NCI-H2029 (cell line): ENCODE measurements around the gene WNK3.
A peak's percentile ranks its signal among the peaks of the same experiment; 100 is the strongest.

Source experiments
- DNase-seq: peaks from one replicate; lab custom pipeline; 2025; lab: John Stamatoyannopoulos, UW

The WNK3 gene

GRCh38 chrX:54238588-54238987 lies 119.3 kb downstream of the WNK3 start:
- DNase-seq, result no peak

- DNase-seq, result no peak
Observed at GRCh38 chrX:54237014-54237413, 120.8 kb downstream of the WNK3 start.

DNA sequence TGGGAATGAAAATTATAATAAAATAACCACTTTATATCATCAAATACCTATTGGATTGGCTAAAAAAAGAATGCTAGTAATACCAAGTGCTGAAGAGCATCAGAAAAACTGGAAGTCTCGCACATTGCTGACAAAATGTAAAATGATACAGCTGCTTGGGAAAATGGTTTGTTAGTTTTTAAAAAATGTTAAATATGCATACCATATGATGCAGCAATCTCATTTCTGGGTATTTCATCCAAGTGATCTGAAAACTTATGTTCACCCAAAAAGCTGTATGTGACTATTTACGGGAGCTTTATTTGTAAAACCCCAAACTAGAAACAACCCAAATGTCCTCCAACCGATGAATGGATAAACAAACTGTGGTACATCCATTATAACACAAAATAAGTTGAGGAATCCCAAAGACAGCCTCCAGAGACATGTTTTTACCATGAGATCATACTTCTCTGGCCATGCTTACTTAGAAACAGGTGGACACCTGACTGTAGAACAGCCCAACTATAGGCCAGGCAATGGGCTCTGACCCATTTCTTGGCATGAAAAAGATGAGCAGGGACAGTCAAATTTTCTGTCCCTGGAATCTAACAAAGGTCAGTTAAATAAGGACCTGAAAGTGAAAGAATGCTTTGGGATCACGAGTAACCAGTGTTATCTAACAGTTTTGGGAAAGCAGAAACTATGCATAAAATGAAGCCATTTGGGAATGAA lies 127.3 kb downstream of the WNK3 start:
- no peak for DNase-seq

DNA sequence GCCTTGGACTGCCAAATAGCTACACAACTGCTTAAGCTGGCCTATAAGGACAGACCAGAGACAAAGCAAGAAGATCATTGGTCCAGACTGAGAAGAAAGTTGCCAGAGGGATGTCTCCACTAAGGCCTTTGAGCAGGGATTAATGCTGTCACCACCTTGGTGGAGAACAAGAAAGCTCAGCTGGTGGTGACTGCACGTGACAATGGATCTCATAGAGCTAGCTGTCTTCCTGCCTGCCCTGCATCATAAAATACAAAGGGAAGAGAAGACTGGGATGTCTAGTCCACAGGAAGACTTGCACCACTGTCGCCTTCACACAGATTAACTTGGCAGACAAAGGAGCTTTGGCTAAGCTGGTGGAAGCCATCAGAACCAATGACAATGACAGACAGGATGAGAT lies 134.3 kb downstream of the WNK3 start:
- no peak for DNase-seq

- no peak for DNase-seq
Observed at GRCh38 chrX:54213603-54214002, 144.2 kb downstream of the WNK3 start.

DNA sequence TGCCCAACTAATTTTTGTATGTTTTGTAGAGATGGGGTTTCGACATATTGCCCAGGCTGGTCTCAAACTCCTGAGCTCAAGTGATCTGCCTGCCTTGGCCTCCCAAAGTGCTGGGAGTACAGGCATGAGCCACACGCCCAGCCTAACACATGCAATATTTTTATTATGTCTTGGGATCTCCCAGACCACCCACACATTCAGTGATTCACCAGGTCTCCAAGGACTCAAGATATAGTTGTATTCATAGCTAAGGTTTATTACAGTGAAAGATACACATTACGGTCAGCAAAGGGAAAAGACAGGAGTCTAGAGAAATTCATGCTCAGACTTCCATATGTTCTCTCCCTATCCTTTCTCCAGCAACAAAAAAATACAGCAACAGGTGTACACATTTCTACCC lies 149.3 kb downstream of the WNK3 start:
- DNase-seq, result no peak

- DNase-seq, result no peak
Observed at GRCh38 chrX:54198262-54198661, 159.6 kb downstream of the WNK3 start.

- no peak for DNase-seq
Observed at GRCh38 chrX:54194982-54195588, 162.8 kb downstream of the WNK3 start.

DNA sequence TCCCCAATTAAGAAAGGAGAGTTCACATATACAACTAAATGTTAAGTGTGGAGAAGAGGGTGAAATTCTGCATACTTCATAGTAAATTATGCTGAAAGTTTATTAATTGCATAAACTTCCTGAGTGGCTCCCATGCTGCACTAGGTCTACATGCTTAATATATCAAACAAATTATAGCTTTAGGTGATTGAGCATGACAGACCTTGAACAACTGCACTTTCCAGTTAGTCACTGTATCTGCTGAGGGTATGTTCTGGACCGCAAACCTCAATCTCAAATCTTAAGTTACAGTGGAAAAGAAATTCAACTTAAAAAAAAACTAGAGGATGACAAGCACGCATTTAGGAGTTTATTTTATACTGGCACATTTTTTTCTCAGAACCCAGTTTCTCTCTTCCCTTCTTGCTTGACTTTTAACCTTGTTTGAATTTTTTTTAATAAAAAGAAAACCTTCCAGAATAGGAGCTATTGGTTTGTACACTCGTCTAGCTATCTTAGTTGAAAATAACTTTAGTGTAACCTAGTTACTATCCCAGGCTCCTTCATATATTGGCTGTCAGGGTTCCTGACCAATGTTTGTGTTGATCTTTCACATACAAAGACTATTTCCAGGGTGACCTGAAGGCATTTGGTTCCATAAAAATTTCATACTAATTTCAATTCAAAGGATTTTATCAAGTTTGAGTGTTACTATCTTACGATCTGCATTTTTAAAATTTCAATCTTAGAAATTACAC lies 164.6 kb downstream of the WNK3 start:
- DNase-seq, result no peak

- DNase-seq, result no peak
Observed at GRCh38 chrX:54184474-54184873, 173.4 kb downstream of the WNK3 start.

GRCh38 chrX:54182864-54183613 lies 174.8 kb downstream of the WNK3 start, which contains the start of gene FAM120C:
Gene FAM120C, minus strand, starts transcription at chrX:54183254. Its CDS starts 56 bp downstream, at chrX:54183198.
- peak; percentile 68 for DNase-seq

DNA sequence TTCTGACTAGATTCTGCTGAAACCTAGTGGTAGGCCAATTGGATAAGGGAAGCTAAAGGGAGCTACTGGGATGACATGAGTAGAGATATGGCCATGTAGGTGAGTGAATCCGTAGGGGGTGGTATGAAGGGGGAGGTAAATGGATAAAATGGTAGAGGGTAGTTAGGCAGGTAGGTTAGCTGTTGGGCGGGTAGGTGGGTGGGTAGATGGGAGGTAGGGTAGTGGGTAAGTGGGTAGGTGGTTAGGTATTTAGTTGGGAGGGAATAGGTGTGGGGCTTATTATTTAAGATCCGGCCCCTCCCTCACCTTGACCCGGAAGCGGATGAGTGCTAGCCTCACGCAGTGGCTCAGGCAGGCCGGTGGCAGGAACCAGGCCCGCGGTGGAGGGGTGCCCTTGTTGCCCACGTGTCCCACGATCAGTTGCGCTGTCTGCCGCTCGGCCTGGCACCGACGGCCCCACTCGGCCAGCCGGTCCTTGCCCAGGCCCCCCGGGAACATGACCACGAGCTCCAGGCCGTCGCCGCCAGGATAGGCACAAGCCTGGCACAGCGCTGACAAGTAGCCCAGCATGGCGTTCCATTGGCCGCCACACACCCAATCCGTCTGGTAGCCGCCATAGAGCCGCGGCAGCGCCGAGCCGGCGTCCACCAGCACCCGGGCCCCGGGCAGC lies 175.5 kb downstream of the WNK3 start:
- DNase-seq, result peak; percentile 33

DNA sequence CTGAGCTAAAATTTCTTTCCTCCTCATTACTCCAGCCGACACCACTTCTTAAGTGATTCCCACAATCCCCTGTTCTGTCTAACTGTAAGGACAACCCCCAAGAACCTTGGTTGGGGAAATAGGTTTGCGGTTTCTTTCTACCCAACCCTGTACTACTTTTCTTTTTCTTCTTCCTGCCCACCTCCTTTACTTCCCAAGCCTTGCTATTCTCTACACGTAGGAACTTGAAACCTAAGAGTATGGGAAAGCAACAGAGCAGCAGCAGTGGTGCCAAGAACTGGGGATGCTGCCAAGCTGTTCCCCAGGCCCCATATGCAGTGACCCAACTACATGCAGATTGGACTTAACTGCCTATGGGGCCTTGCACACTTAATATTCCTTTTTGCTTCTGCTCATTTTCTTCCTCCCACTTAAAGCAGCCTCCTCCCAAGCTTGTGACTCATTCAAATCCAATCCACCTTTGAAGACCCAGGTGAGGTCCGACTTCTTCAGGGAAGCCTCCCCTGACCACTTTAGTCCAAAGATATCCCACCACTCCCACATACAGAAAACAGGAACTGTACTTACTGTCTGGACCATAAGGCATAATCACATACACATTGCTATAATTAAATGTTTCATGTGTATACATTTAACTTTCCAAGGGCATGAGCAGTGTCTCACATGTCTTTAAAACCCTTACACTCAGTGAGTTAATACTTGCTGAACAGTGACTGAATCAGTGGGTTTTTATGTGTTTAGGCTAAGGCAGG lies 176.5 kb downstream of the WNK3 start:
- DNase-seq, result no peak

DNA sequence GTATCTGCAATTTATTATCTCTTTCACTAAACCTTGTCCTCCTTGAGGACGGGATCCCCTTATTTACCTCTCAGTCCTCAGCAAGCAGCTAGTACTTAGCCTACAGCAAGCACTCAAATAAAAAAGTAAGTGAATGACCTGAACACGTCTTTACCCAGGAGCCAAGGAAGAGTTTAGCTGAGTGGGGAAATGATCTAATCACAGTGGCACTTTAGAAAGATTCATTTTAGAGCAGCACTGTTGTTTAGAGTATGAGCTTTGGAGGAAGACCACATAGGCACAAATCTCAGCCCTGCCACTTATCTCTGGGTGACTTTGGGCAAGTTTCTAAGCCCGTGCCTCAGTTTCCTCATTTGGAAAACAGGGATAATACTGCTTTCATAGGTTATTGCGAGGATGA lies 177.4 kb downstream of the WNK3 start:
- no peak for DNase-seq

- no peak for DNase-seq
Observed at GRCh38 chrX:54178100-54178940, 179.5 kb downstream of the WNK3 start.

GRCh38 chrX:54177306-54177705 lies 180.5 kb downstream of the WNK3 start:
- no peak for DNase-seq

GRCh38 chrX:54173791-54174190 lies 184.1 kb downstream of the WNK3 start:
- no peak for DNase-seq

DNA sequence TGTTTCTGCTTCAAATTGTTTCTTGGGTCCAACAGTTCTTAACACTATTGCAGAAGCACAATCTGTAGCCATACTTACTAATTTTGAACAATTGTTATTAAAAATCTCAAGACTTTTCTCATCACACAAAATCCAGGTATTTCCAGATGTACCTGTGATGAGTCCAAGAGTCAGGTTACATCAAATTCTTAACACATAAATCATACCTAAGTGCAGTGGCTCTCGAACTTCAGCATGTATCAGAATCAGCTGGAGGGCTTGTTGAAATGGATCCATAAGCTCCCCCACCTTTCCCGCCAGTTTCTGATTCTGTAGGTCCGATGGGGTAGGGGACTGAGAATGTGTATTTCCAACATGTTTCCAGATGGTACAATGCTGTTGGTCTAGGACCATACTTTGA lies 185.4 kb downstream of the WNK3 start:
- DNase-seq, result no peak

- no peak for DNase-seq
Observed at GRCh38 chrX:54171527-54172250, 186.2 kb downstream of the WNK3 start.

- DNase-seq, result no peak
Observed at GRCh38 chrX:54171091-54171490, 186.8 kb downstream of the WNK3 start.
